ENCODE measurements around the gene KIAA2012. TPM values are rescaled to one million over a fixed set of nuclear protein-coding genes. Genes with fewer than 3 reads are reported as not detected.

The KIAA2012 gene
- total RNA-seq, 1 donor from 2014 or later: not detected

DNA sequence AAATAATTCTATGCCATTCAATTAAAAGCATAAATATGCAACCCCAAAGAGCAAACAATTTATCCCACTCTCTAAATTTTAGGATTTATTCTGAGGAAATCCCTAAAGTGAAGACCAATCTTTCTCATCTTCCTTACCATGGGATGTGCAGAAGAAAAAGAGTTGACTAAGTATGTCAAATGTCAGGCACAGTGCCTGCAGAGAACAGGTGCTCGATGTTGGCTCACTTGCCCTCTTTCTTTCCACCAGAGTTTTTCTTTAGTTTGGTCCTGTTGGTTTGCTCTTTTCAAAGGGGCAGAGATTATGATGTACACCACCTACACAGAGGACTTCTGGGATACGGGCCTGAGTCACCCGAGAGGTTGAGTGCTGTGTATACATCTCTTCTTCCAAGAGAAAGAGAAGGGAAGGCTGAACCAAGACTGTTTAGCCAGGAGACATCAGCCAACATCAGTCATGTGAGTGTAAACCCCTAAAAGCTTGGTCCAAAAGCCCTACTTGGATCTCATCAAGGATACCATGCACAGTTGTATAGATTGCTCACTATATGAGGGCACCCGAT is 113.7 kb downstream of the KIAA2012 start:
- H3K4me3 Mint-ChIP-seq: no peak overlapping the region
- H3K27ac Mint-ChIP-seq: no peak overlapping the region
- no peaks in the 10 kb centered on the region for H3K9me3 Mint-ChIP-seq
- no peaks in the 10 kb centered on the region for H3K36me3 Mint-ChIP-seq (ENCODE audit: low read depth)
- no peaks in the 10 kb centered on the region for H3K4me1 Mint-ChIP-seq (ENCODE audit: low read depth)
- intact Hi-C loops (cut with micrococcal nuclease): no loop called here
- peaks cover 26% of the 10 kb centered on the region for H3K27me3 Mint-ChIP-seq (ENCODE audit: insufficient read depth)
- no peak for DNase-seq (ENCODE audit: low spot score)

GRCh38 chr2:202187570-202187969 is 114.5 kb downstream of the KIAA2012 start:
- no peak for DNase-seq (ENCODE audit: low spot score)
- no peaks in the 10 kb centered on the region for H3K9me3 Mint-ChIP-seq
- peaks cover 24% of the 10 kb centered on the region for H3K27me3 Mint-ChIP-seq (ENCODE audit: insufficient read depth)
- H3K27ac Mint-ChIP-seq: no peak overlapping the region
- intact Hi-C loops (cut with micrococcal nuclease): no loop called here
- no peak overlapping the region for H3K4me3 Mint-ChIP-seq
- H3K4me1 Mint-ChIP-seq (ENCODE audit: low read depth): no peaks in the 10 kb centered on the region
- no peaks in the 10 kb centered on the region for H3K36me3 Mint-ChIP-seq (ENCODE audit: low read depth)

GRCh38 chr2:202193305-202193704 is 120.2 kb downstream of the KIAA2012 start:
- H3K36me3 Mint-ChIP-seq (ENCODE audit: low read depth): no peaks in the 10 kb centered on the region
- no peaks in the 10 kb centered on the region for H3K9me3 Mint-ChIP-seq
- intact Hi-C loops (cut with micrococcal nuclease): no loop called here
- H3K4me1 Mint-ChIP-seq (ENCODE audit: low read depth): peaks cover 5% of the 10 kb centered on the region
- H3K27me3 Mint-ChIP-seq (ENCODE audit: insufficient read depth): peaks cover 8% of the 10 kb centered on the region
- no peak overlapping the region for H3K27ac Mint-ChIP-seq
- no peak overlapping the region for H3K4me3 Mint-ChIP-seq
- DNase-seq (ENCODE audit: low spot score): no peak

GRCh38 chr2:202193881-202194353 is 120.9 kb downstream of the KIAA2012 start:
- intact Hi-C loops (cut with micrococcal nuclease): no loop called here
- Mint-ChIP-seq H3K27me3 (ENCODE audit: insufficient read depth) (peaks cover 7% of the 10 kb centered on the region), H3K9me3 (no peaks in the 10 kb centered on the region), H3K4me1 (ENCODE audit: low read depth) (peaks cover 5% of the 10 kb centered on the region), H3K27ac (no peak overlapping the region), H3K36me3 (ENCODE audit: low read depth) (no peaks in the 10 kb centered on the region), H3K4me3 (no peak overlapping the region)
- no peak for DNase-seq (ENCODE audit: low spot score)

DNA sequence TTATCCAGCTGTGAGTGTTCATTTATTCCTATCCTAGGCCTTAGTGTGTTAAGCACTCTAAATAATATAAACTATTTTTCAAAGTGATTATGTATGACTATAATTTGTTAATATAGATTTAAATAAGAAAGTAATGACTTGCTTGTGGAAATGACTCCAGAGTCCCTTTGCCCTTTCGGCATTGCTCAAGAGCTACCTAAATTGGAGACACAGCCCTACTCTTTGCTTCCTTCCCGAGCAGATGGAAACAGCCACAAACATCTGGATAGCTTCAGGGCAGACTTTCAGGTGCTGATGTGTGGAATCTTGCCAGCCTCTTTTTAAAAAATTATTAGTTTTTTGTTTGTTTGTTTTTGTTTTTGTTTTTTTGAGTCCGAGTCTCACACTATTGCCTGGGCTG is 121.4 kb downstream of the KIAA2012 start:
- no peak for DNase-seq (ENCODE audit: low spot score)
- Mint-ChIP-seq H3K27me3 (ENCODE audit: insufficient read depth) (peaks cover 7% of the 10 kb centered on the region), H3K4me3 (no peak overlapping the region), H3K4me1 (ENCODE audit: low read depth) (peaks cover 5% of the 10 kb centered on the region), H3K27ac (no peak overlapping the region), H3K36me3 (ENCODE audit: low read depth) (no peaks in the 10 kb centered on the region), H3K9me3 (no peaks in the 10 kb centered on the region)
- intact Hi-C loops (cut with micrococcal nuclease): no loop called here

GRCh38 chr2:202196727-202197126 is 123.7 kb downstream of the KIAA2012 start:
- Mint-ChIP-seq H3K36me3 (ENCODE audit: low read depth) (no peaks in the 10 kb centered on the region), H3K9me3 (no peaks in the 10 kb centered on the region), H3K4me3 (no peak overlapping the region), H3K27ac (no peak overlapping the region), H3K4me1 (ENCODE audit: low read depth) (peaks cover 5% of the 10 kb centered on the region), H3K27me3 (ENCODE audit: insufficient read depth) (peaks cover 5% of the 10 kb centered on the region)
- intact Hi-C loops (cut with micrococcal nuclease): no loop called here
- no peak for DNase-seq (ENCODE audit: low spot score)

GRCh38 chr2:202201220-202202160 is 128.4 kb downstream of the KIAA2012 start:
- peaks cover 2% of the 10 kb centered on the region for H3K27me3 Mint-ChIP-seq (ENCODE audit: insufficient read depth)
- intact Hi-C loops (cut with micrococcal nuclease): no loop called here
- no peaks in the 10 kb centered on the region for H3K9me3 Mint-ChIP-seq
- DNase-seq (ENCODE audit: low spot score): no peak
- H3K4me3 Mint-ChIP-seq: no peak overlapping the region
- H3K36me3 Mint-ChIP-seq (ENCODE audit: low read depth): no peaks in the 10 kb centered on the region
- H3K4me1 Mint-ChIP-seq (ENCODE audit: low read depth): peaks cover 4% of the 10 kb centered on the region
- H3K27ac Mint-ChIP-seq: no peak overlapping the region

- intact Hi-C loops (cut with micrococcal nuclease): no loop called here
- Mint-ChIP-seq H3K27me3 (ENCODE audit: insufficient read depth) (no peaks in the 10 kb centered on the region), H3K27ac (no peak overlapping the region), H3K4me1 (ENCODE audit: low read depth) (no peaks in the 10 kb centered on the region), H3K4me3 (no peak overlapping the region), H3K36me3 (ENCODE audit: low read depth) (peaks cover 6% of the 10 kb centered on the region), H3K9me3 (no peaks in the 10 kb centered on the region)
- no peak for DNase-seq (ENCODE audit: low spot score)
These were observed 130.3 kb downstream of the KIAA2012 start for GRCh38 chr2:202203348-202203747.

DNA sequence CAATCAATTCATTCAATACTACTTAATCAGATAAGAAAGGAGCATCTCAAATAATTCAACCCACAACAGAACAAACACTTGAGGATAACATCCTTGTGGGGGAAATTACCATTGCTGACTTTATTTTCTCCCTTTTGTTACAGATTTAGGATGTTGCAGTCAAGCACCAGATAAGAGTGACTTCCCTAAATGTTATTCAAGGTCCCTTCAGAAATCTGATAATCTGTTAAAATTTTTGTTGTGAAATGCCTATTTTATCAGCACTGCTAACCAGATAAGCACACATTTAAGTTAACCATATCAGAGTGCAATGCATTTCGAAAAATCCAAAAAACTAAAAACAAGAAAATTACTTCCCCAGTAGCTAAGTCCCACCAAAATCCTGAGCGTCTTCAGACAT is 131.8 kb downstream of the KIAA2012 start:
- Mint-ChIP-seq H3K27me3 (ENCODE audit: insufficient read depth) (no peaks in the 10 kb centered on the region), H3K9me3 (no peaks in the 10 kb centered on the region), H3K36me3 (ENCODE audit: low read depth) (peaks cover 11% of the 10 kb centered on the region), H3K4me3 (no peak overlapping the region), H3K27ac (no peak overlapping the region), H3K4me1 (ENCODE audit: low read depth) (no peaks in the 10 kb centered on the region)
- no peak for DNase-seq (ENCODE audit: low spot score)
- intact Hi-C loops (cut with micrococcal nuclease): no loop called here

DNA sequence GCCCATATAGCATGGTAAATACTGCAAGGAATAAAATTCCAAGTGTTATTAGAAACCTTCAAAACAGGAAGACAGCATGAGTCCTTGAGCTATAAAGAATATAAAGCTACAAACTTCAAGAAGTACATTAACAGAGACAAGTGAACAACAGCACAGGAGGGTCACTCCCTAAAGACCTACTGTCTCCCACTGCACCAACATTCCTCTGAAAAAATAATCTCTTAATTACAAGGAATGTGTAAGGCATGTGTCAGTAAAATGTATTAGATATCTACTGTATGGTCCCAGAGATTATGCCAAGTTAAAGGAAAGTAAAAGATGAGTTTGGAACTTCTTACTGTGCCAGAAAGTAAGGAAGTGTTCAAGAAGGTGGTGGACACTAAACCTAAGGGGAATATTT is 135.5 kb downstream of the KIAA2012 start:
- H3K4me3 Mint-ChIP-seq: no peak overlapping the region
- peaks cover 17% of the 10 kb centered on the region for H3K36me3 Mint-ChIP-seq (ENCODE audit: low read depth)
- H3K27ac Mint-ChIP-seq: no peak overlapping the region
- intact Hi-C loops (cut with micrococcal nuclease): no loop called here
- no peaks in the 10 kb centered on the region for H3K9me3 Mint-ChIP-seq
- H3K4me1 Mint-ChIP-seq (ENCODE audit: low read depth): no peaks in the 10 kb centered on the region
- H3K27me3 Mint-ChIP-seq (ENCODE audit: insufficient read depth): no peaks in the 10 kb centered on the region
- no peak for DNase-seq (ENCODE audit: low spot score)

DNA sequence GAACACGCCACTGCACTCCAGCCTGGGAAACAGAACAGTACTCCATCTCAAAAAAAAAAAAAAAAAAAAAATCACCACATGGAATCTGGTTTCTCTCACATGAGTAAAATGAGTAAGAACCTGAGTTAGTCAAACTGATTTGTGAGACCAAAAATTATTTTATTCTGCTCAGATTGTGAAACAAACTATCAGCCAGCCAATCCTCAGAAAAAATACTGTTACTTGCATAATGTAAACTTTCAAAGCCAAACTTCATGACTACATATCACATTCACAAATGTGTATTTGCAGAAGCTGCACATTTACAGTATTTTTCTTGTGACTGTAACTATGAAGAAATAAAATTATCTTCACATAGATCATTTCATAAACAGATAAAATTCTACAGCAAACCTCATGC is 142.1 kb downstream of the KIAA2012 start:
- Mint-ChIP-seq H3K36me3 (ENCODE audit: low read depth) (peaks cover 21% of the 10 kb centered on the region), H3K9me3 (no peaks in the 10 kb centered on the region), H3K27ac (no peak overlapping the region), H3K4me1 (ENCODE audit: low read depth) (no peaks in the 10 kb centered on the region), H3K27me3 (ENCODE audit: insufficient read depth) (no peaks in the 10 kb centered on the region), H3K4me3 (no peak overlapping the region)
- no peak for DNase-seq (ENCODE audit: low spot score)
- intact Hi-C loops (cut with micrococcal nuclease): no loop called here

DNA sequence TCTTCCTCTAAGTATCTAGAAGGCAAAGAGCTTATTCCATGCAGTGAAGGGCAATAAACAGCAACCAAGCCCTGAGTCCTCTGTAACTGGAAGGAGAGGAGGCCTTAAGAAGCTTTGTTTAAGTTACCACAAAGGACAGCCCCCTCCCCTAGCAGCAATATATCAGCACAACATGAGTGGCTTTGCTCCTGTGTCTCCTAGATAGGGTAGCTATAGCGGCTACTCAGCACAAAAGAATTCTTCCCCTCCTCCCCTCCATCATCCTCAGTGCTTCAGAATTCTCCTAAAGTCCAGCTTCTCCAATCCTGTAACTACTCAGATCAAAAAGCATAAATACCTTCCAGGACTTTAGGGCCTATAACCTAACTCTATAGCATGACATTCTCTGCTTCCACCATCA is 148.8 kb downstream of the KIAA2012 start:
- Mint-ChIP-seq H3K4me1 (ENCODE audit: low read depth) (peaks cover 12% of the 10 kb centered on the region), H3K27me3 (ENCODE audit: insufficient read depth) (no peaks in the 10 kb centered on the region), H3K9me3 (no peaks in the 10 kb centered on the region), H3K27ac (no peak overlapping the region), H3K4me3 (no peak overlapping the region), H3K36me3 (ENCODE audit: low read depth) (peaks cover 25% of the 10 kb centered on the region)
- intact Hi-C loops (cut with micrococcal nuclease): no loop called here
- no peak for DNase-seq (ENCODE audit: low spot score)

DNA sequence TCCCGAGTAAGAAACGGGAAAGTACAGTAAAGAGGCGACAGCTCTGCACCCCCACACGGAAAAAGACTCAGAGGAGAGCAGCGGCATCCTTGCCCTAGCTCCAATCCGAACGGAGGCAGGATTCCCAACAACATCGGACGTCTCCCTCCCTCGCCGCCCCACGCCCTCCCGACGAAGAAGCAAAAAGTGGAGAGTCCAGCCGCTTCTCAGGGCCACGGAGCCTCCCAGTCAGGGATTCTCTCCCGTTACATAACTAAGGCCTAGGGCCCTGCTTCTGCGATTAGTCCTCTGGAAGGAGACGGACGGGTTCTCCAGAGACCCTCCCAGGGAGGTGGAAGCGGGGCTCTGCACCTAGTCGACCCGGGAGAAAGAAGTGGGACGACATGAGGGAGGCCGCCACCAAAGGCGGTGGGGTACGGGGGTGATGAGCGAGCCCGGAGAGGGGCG is 164.8 kb downstream of the KIAA2012 start:
- intact Hi-C loops (cut with micrococcal nuclease): loop anchor here (1.0 to 5.0 kb wide), 9 partner anchors 27 to 1427 kb away; partner anchors contain the start of genes BMPR2, BZW1, FZD7 and NIF3L1
- no peak for DNase-seq (ENCODE audit: low spot score)
- H3K27ac Mint-ChIP-seq: peak overlapping the region; percentile 92

More for the DNA sequence above, 164.8 kb downstream of the KIAA2012 start:
- H3K4me1 Mint-ChIP-seq (ENCODE audit: low read depth): peaks cover 33% of the 10 kb centered on the region
- peaks cover 4% of the 10 kb centered on the region for H3K36me3 Mint-ChIP-seq (ENCODE audit: low read depth)
- peaks cover 3% of the 10 kb centered on the region for H3K27me3 Mint-ChIP-seq (ENCODE audit: insufficient read depth)
- peak overlapping the region; percentile 98 for H3K4me3 Mint-ChIP-seq
- H3K9me3 Mint-ChIP-seq: no peaks in the 10 kb centered on the region

Measured in activated T-helper 1 cell treated with anti-CD3 and anti-CD28 coated beads, Interleukin-12 subunit alpha, Interleukin-12 subunit beta, Interleukin-2, Interleukin-4 antibody, amounts not matched to agents 30 ng/mL and 10 ng/mL and 1 ng/mL, durations not matched to agents 14 hours and 24 hours and 36 hours (primary cell).